Measurements from ENCODE around the gene RNF225.
"Not testable (repeated sequence)": the region's sequence is repeated elsewhere in the genome, so short reads cannot be mapped to it uniquely, and the experiment has no call there.

RNF225 gene

DNA sequence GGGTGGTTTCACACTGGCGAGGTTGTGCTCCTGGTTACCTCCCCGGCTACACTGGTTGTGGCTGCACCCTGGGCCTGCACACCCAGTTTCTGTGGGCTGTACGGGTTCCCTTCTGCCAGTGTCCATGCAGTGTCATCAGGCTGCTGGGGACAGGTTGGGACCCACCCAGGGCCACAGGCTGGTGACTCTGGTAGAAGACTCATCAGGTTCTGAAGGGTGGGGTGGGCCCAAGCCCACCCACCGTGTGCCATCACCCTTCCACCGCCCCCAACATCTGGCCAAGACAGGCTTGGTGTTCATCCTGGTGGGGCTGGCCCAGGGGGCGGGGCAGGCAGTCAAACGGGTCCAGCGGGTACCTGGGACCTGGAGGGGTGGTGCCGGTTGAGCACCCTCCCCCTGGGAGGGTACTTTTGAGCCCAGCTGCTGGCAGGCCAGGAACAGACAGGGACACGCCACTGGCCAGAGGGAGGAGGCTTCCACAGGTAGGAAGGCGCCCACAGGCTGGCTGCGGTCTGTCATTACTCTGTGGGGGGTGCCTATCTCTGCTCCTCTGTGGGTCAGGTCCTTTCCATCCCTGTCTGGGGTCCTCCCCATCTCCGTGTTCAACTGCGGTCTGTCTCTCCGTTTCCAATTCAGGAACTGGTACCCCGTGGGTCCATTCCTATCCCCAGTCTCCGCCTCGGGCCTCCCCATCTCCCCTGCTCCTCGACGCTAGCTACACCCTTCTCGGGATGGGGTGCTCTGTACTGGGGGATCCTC is at the start of gene RNF225:
TSS of gene RNF225 (plus strand) at position 437 of the 759 bp plus-strand sequence. CDS start 434 bp downstream, outside the sequence.
- no peaks in the 10 kb centered on the region for H3K27me3 ChIP-seq (ENCODE audit: insufficient read depth, low read length)
- H3K9me3 ChIP-seq (ENCODE audit: low read length): no peaks in the 10 kb centered on the region
- H2AFZ ChIP-seq (ENCODE audit: low read depth, low read length): no peak within 1 kb of the TSS
- H3K4me3 ChIP-seq (ENCODE audit: low read length): no peak within 1 kb of the TSS
- peaks cover 47% of the 10 kb centered on the region for H3K36me3 ChIP-seq (ENCODE audit: insufficient read depth, low read length)
- peaks cover 3% of the 10 kb centered on the region for H3K4me1 ChIP-seq (ENCODE audit: insufficient read depth, low read length)

DNA sequence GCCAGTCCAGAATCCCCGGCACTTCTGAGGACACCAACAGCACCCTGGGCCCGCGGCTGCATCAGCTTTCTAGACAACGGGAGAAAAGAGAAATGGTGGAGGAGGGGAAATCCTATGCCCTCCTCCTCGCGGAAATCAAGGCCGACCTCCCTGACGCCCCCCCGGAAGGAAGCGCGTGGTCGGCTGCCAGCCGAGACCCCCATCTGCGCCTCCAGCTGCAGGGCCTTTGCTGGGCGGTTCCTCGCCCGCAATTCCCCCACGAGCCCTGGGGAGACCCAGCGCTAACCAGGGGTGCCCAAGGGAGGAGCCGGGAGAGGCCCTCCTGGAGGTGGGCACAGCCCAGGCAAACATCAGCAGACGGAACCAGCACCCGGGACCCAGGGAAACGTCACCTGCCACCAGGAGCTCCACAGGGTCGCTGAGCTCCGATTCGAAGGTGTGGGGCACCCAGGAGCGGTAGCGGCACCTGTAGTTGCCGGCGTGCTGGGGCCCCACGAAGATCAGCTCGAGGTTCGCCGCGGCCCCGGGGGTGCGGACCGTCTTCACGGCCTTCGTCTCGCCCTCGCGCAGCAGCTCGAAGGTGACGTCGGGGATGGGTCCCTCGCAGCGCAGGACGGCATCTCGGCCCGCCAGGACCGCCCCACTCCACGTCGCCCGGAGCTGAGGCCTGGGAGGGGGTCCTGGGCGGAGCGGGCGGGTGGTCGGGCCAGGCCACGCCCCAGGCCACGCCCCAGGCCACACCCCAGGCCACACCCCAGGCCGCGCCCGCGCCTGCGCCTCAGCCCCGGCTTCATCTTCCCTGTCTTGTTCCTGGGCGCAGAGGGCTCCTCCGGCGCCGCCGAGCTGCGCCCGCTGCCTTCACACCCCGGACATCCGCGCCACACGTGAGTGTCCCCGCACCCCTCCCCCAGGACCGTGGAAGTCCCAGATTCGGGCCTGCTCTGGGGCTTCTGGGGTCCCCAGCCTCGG is 48.2 kb upstream of the RNF225 start:
- H3K9me3 ChIP-seq (ENCODE audit: low read length): peaks cover 4% of the 10 kb centered on the region
- peak overlapping the region; percentile 74 for H2AFZ ChIP-seq (ENCODE audit: low read depth, low read length)
- H3K27me3 ChIP-seq (ENCODE audit: insufficient read depth, low read length): no peaks in the 10 kb centered on the region
- H3K36me3 ChIP-seq (ENCODE audit: insufficient read depth, low read length): no peaks in the 10 kb centered on the region
- peak overlapping the region; percentile 98 for H3K4me3 ChIP-seq (ENCODE audit: low read length)
- H3K4me1 ChIP-seq (ENCODE audit: insufficient read depth, low read length): peaks cover 5% of the 10 kb centered on the region

- H3K4me3 ChIP-seq (ENCODE audit: low read length): peak overlapping the region; percentile 98
- H3K4me1 ChIP-seq (ENCODE audit: insufficient read depth, low read length); H3K27me3 ChIP-seq (ENCODE audit: insufficient read depth, low read length); H3K36me3 ChIP-seq (ENCODE audit: insufficient read depth, low read length); H3K9me3 ChIP-seq (ENCODE audit: low read length): not testable (repeated sequence)
- H2AFZ ChIP-seq (ENCODE audit: low read depth, low read length): peak overlapping the region; percentile 74
Measured at GRCh38 chr19:58348080-58348479, 47.4 kb upstream of the RNF225 start.

GRCh38 chr19:58349590-58349989 is 45.9 kb upstream of the RNF225 start:
- Histone ChIP-seq H3K27me3 (ENCODE audit: insufficient read depth, low read length) (no peaks in the 10 kb centered on the region), H2AFZ (ENCODE audit: low read depth, low read length) (no peak overlapping the region), H3K4me3 (ENCODE audit: low read length) (no peak overlapping the region), H3K9me3 (ENCODE audit: low read length) (peaks cover 4% of the 10 kb centered on the region), H3K36me3 (ENCODE audit: insufficient read depth, low read length) (peaks cover 6% of the 10 kb centered on the region), H3K4me1 (ENCODE audit: insufficient read depth, low read length) (peaks cover 5% of the 10 kb centered on the region)

- no peak overlapping the region for H2AFZ ChIP-seq (ENCODE audit: low read depth, low read length)
- no peak overlapping the region for H3K4me3 ChIP-seq (ENCODE audit: low read length)
- peaks cover 4% of the 10 kb centered on the region for H3K9me3 ChIP-seq (ENCODE audit: low read length)
- peaks cover 5% of the 10 kb centered on the region for H3K4me1 ChIP-seq (ENCODE audit: insufficient read depth, low read length)
- peaks cover 6% of the 10 kb centered on the region for H3K36me3 ChIP-seq (ENCODE audit: insufficient read depth, low read length)
- H3K27me3 ChIP-seq (ENCODE audit: insufficient read depth, low read length): no peaks in the 10 kb centered on the region
Measured at GRCh38 chr19:58350001-58350861, 45.2 kb upstream of the RNF225 start.

DNA sequence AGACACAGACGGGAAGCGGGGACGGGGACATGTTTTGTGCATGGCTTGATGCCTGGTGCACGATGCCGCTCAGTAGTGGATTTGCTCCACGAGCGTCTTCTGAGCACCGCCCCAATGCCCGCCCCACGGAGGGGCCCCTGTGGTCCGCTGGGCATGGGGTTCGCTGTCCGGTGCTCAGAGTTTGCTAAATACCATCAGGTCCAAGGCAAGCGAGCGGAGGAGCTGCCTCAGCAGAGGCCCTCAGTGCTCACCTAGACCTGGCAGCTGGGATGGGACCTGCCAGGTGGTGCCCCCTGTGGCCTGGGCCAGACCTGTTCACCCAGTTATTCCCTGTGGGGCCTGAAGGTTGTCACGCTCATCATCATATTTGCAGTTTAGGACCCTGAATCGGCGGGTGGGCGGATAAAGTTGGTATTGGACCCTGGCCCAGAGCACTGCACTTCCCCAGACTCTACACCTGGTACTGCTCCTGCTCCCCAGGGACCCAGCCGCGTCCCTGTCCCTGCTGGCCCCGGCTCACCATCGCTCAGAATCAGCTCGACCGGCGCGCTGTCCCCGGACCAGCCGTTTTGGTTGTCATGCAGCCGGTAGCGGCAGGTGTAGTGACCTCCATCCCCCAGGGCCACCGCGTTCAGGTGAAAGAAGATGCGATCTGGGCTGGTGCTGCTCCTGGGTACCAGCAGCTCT is 44.4 kb upstream of the RNF225 start:
- Histone ChIP-seq H2AFZ (ENCODE audit: low read depth, low read length) (no peak overlapping the region), H3K4me3 (ENCODE audit: low read length) (no peak overlapping the region), H3K27me3 (ENCODE audit: insufficient read depth, low read length) (no peaks in the 10 kb centered on the region), H3K9me3 (ENCODE audit: low read length) (peaks cover 4% of the 10 kb centered on the region), H3K36me3 (ENCODE audit: insufficient read depth, low read length) (peaks cover 12% of the 10 kb centered on the region), H3K4me1 (ENCODE audit: insufficient read depth, low read length) (peaks cover 5% of the 10 kb centered on the region)

- H3K4me1 ChIP-seq (ENCODE audit: insufficient read depth, low read length): peaks cover 5% of the 10 kb centered on the region
- H3K27me3 ChIP-seq (ENCODE audit: insufficient read depth, low read length): no peaks in the 10 kb centered on the region
- peaks cover 17% of the 10 kb centered on the region for H3K36me3 ChIP-seq (ENCODE audit: insufficient read depth, low read length)
- H3K9me3 ChIP-seq (ENCODE audit: low read length): peaks cover 4% of the 10 kb centered on the region
- no peak overlapping the region for H3K4me3 ChIP-seq (ENCODE audit: low read length)
- no peak overlapping the region for H2AFZ ChIP-seq (ENCODE audit: low read depth, low read length)
Measured at GRCh38 chr19:58351558-58351878, 43.9 kb upstream of the RNF225 start.

DNA sequence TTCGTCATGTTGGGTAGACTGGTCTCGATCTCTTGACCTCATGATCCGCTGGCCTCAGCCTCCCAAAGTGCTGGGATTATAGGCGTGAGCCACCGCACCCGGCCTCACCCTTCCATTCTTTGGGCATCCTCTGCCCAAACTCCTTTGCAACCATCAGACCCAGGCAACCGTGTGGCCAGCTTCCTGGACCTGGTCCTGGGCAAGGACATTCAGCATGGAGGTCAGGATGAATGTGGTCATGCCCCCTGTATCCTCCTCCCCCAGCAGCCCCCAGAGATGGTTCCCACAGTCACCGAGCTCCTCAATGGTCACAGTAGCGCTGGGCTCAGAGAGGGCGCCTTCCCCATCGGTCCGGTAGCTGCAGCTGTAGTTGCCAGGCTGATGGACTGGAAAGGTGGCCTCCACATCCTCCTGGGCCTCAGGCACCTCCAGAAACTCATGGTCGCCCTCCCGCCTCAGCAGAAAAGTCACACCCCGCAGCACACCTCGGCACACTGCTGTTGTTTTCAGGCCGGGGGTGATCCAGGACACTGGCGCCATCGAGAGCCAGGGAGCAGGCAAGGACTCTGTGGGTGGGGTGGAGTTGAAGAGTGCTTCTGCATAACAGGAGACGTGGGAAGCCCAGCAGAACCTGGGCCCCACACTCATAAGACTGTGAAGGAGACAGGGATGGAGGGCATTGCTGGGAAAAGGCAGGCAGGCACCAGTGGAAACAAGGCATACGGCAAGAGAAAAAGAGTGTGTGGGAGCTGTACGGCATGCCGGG is 43.3 kb upstream of the RNF225 start:
- Histone ChIP-seq H3K4me1 (ENCODE audit: insufficient read depth, low read length) (peaks cover 5% of the 10 kb centered on the region), H2AFZ (ENCODE audit: low read depth, low read length) (no peak overlapping the region), H3K9me3 (ENCODE audit: low read length) (peaks cover 4% of the 10 kb centered on the region), H3K4me3 (ENCODE audit: low read length) (no peak overlapping the region), H3K27me3 (ENCODE audit: insufficient read depth, low read length) (no peaks in the 10 kb centered on the region), H3K36me3 (ENCODE audit: insufficient read depth, low read length) (peaks cover 20% of the 10 kb centered on the region)

DNA sequence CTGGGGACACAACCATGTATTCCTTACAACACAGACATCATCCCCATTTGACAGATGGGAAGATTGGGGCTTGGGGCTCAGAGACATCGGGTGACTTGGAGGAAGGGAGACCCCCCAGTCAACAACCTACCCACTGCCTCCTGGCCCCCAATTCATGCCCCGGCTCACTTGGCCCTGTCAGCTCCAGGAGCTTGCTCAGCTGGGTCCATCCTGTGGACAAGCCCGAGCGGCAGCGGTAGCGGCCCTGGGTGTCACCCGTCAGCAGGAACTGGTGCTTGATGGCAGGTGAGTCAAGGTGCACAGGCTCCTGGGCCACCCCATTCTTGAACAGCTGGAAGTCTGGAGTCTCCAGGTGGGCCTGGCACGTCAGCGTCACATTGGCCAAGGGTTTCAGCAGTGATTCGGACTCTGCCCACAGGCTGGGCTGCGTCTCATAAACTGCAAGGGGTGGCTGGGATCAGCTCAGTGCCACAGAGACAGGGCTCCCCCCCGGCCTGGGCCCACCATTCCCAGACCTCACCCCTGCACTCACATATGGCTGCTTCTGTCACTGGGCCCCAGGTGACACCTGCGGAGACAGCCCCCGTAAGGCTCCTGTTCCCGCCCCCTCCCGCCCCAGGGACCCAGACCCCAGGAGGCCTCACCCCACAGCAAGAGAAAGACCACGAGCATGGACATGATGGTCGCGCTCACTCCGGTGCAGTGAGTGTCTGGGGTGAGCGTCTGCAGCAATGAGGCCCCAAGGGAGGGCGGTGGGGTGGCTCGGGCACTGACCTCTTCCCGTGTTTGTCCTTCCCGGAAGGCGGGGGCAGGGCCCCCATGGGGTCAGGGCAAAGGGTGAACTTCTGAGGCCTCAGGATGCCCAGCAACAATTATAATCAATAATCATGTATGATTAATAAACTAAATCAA is 42.4 kb upstream of the RNF225 start, which contains the start of gene A1BG:
TSS of gene A1BG (minus strand) at position 733 of the 912 bp plus-strand sequence. CDS start at position 678, 55 bp downstream.
- Histone ChIP-seq H3K9me3 (ENCODE audit: low read length) (peaks cover 4% of the 10 kb centered on the region), H2AFZ (ENCODE audit: low read depth, low read length) (no peak within 1 kb of the TSS), H3K4me3 (ENCODE audit: low read length) (no peak within 1 kb of the TSS), H3K27me3 (ENCODE audit: insufficient read depth, low read length) (no peaks in the 10 kb centered on the region), H3K4me1 (ENCODE audit: insufficient read depth, low read length) (peaks cover 5% of the 10 kb centered on the region), H3K36me3 (ENCODE audit: insufficient read depth, low read length) (peaks cover 20% of the 10 kb centered on the region)

GRCh38 chr19:58353717-58354477 is 41.6 kb upstream of the RNF225 start:
- Histone ChIP-seq H3K9me3 (ENCODE audit: low read length) (peaks cover 4% of the 10 kb centered on the region), H2AFZ (ENCODE audit: low read depth, low read length) (no peak overlapping the region), H3K4me3 (ENCODE audit: low read length) (no peak overlapping the region), H3K27me3 (ENCODE audit: insufficient read depth, low read length) (no peaks in the 10 kb centered on the region), H3K36me3 (ENCODE audit: insufficient read depth, low read length) (peaks cover 20% of the 10 kb centered on the region), H3K4me1 (ENCODE audit: insufficient read depth, low read length) (no peaks in the 10 kb centered on the region)
